Duodenal mucosa (tissue), 2 donors: ENCODE measurements around the gene DUS4L.

Source experiments
- H3K27ac ChIP-seq: one replicate; pipeline ENCODE4 v1.7.0; 2013; ENCODE audit warnings: low read depth, low read length
- H3K27me3 ChIP-seq, 2 donors: one replicate each; pipeline ENCODE4 v1.7.0; 2013; ENCODE audit warnings: low read length in 2 of 2, control low read depth in 1 of 2; ENCODE audit not compliant: insufficient read depth in 2 of 2, control insufficient read depth in 1 of 2
- H3K36me3 ChIP-seq, 2 donors: one replicate each; pipeline ENCODE4 v1.7.0; 2013; ENCODE audit warnings: low read length in 2 of 2, control low read depth in 1 of 2; ENCODE audit not compliant: insufficient read depth in 2 of 2, control insufficient read depth in 1 of 2
- H3K4me1 ChIP-seq, 2 donors: one replicate each; pipeline ENCODE4 v1.7.0; 2013; ENCODE audit warnings: low read length in 2 of 2, control low read depth in 1 of 2; ENCODE audit not compliant: insufficient read depth in 2 of 2, control insufficient read depth in 1 of 2
- H3K4me3 ChIP-seq, 2 donors: one replicate each; pipeline ENCODE4 v1.7.0; 2013; ENCODE audit warnings: low read length in 2 of 2, low read depth in 1 of 2
- H3K9ac ChIP-seq, 2 donors: one replicate each; pipeline ENCODE4 v1.7.0; 2013; ENCODE audit warnings: low read length in 2 of 2, low read depth in 1 of 2
- H3K9me3 ChIP-seq, 2 donors: one replicate each; pipeline ENCODE4 v1.7.0; 2013; ENCODE audit warnings: low read length in 2 of 2, control low read depth in 1 of 2; ENCODE audit not compliant: control insufficient read depth in 1 of 2

The DUS4L gene

GRCh38 chr7:107579885-107580715 lies 16.3 kb downstream of the DUS4L start, which contains the start of gene BCAP29:
TSS of gene BCAP29 (plus strand) at chr7:107580246. CDS start at chr7:107580773, 527 bp downstream.
- Histone ChIP-seq H3K27ac (peak within 1 kb of the TSS; percentile 71), H3K27me3 (no peaks in the 10 kb centered on the region), H3K36me3 (peaks cover 0 to 4% of the 10 kb centered on the region in 2 donors), H3K9ac (peak within 1 kb of the TSS; percentile 90 to 92), H3K9me3 (no peaks in the 10 kb centered on the region), H3K4me3 (peak within 1 kb of the TSS; percentile 88 to 94), H3K4me1 (peaks cover 10 to 12% of the 10 kb centered on the region in 2 donors)

GRCh38 chr7:107580716-107581383 lies 17.1 kb downstream of the DUS4L start:
- no peaks in the 10 kb centered on the region for H3K9me3 ChIP-seq
- H3K9ac ChIP-seq: peak overlapping the region; percentile 90 to 92
- peaks cover 10 to 12% of the 10 kb centered on the region in 2 donors for H3K4me1 ChIP-seq
- H3K36me3 ChIP-seq: peaks cover 0 to 4% of the 10 kb centered on the region in 2 donors
- no peaks in the 10 kb centered on the region for H3K27me3 ChIP-seq
- H3K4me3 ChIP-seq: peak overlapping the region; percentile 88 to 94
- peak overlapping the region; percentile 71 for H3K27ac ChIP-seq

- H3K36me3 ChIP-seq: peaks cover 3 to 5% of the 10 kb centered on the region in 2 donors
- H3K9ac ChIP-seq: peak overlapping the region; percentile 1 to 16
- peaks cover 10 to 12% of the 10 kb centered on the region in 2 donors for H3K4me1 ChIP-seq
- no peaks in the 10 kb centered on the region for H3K27me3 ChIP-seq
- no peak overlapping the region for H3K27ac ChIP-seq
- peak overlapping the region; percentile 88 to 94 for H3K4me3 ChIP-seq
- no peaks in the 10 kb centered on the region for H3K9me3 ChIP-seq
These were observed 17.7 kb downstream of the DUS4L start for GRCh38 chr7:107581387-107582013.

GRCh38 chr7:107582875-107583274 lies 19.1 kb downstream of the DUS4L start:
- H3K27ac ChIP-seq: no peak overlapping the region
- H3K9me3 ChIP-seq: no peaks in the 10 kb centered on the region
- no peak overlapping the region for H3K4me3 ChIP-seq
- peaks cover 10 to 12% of the 10 kb centered on the region in 2 donors for H3K4me1 ChIP-seq
- H3K9ac ChIP-seq: no peak overlapping the region
- H3K36me3 ChIP-seq: peaks cover 3 to 4% of the 10 kb centered on the region in 2 donors
- no peaks in the 10 kb centered on the region for H3K27me3 ChIP-seq

GRCh38 chr7:107584716-107585115 lies 20.9 kb downstream of the DUS4L start:
- Histone ChIP-seq H3K27ac (no peak overlapping the region), H3K4me3 (no peak overlapping the region), H3K36me3 (peaks cover 3 to 4% of the 10 kb centered on the region in 2 donors), H3K4me1 (peaks cover 10 to 12% of the 10 kb centered on the region in 2 donors), H3K9ac (no peak overlapping the region), H3K27me3 (no peaks in the 10 kb centered on the region), H3K9me3 (no peaks in the 10 kb centered on the region)

GRCh38 chr7:107588529-107589130 lies 24.9 kb downstream of the DUS4L start:
- no peak overlapping the region for H3K27ac ChIP-seq
- no peak overlapping the region for H3K9ac ChIP-seq
- no peaks in the 10 kb centered on the region for H3K9me3 ChIP-seq
- no peaks in the 10 kb centered on the region for H3K27me3 ChIP-seq
- H3K36me3 ChIP-seq: peaks cover 4 to 5% of the 10 kb centered on the region in 2 donors
- no peaks in the 10 kb centered on the region for H3K4me1 ChIP-seq
- H3K4me3 ChIP-seq: no peak overlapping the region

GRCh38 chr7:107591421-107591820 lies 27.6 kb downstream of the DUS4L start:
- Histone ChIP-seq H3K36me3 (peaks cover 3 to 8% of the 10 kb centered on the region in 2 donors), H3K4me1 (no peaks in the 10 kb centered on the region), H3K27me3 (no peaks in the 10 kb centered on the region), H3K27ac (no peak overlapping the region), H3K9ac (no peak overlapping the region), H3K9me3 (no peaks in the 10 kb centered on the region), H3K4me3 (no peak overlapping the region)

GRCh38 chr7:107592361-107593024 lies 28.7 kb downstream of the DUS4L start:
- H3K27me3 ChIP-seq: no peaks in the 10 kb centered on the region
- H3K36me3 ChIP-seq: peaks cover 3 to 16% of the 10 kb centered on the region in 2 donors
- H3K9ac ChIP-seq: no peak overlapping the region
- no peak overlapping the region for H3K27ac ChIP-seq
- no peak overlapping the region for H3K4me3 ChIP-seq
- H3K9me3 ChIP-seq: no peaks in the 10 kb centered on the region
- H3K4me1 ChIP-seq: no peaks in the 10 kb centered on the region

GRCh38 chr7:107593025-107593410 lies 29.2 kb downstream of the DUS4L start:
- H3K27me3 ChIP-seq: no peaks in the 10 kb centered on the region
- peaks cover 3 to 16% of the 10 kb centered on the region in 2 donors for H3K36me3 ChIP-seq
- H3K4me3 ChIP-seq: no peak overlapping the region
- H3K4me1 ChIP-seq: no peaks in the 10 kb centered on the region
- no peak overlapping the region for H3K27ac ChIP-seq
- no peaks in the 10 kb centered on the region for H3K9me3 ChIP-seq
- H3K9ac ChIP-seq: no peak overlapping the region
